Measurements from ENCODE around the gene LPA. TPM values are rescaled to one million over a fixed set of nuclear protein-coding genes. Genes with fewer than 3 reads are reported as not detected.
A peak's percentile ranks its signal among the peaks of the same experiment; 100 is the strongest.

The LPA gene
- total RNA-seq, 1 donor from 2014 or later: not detected

- peak; percentile 96 for TF ChIP-seq CTCF (IDR thresholded peaks at IDR 0.05; ENCODE audit: insufficient read depth, low read length, poor library complexity, severe bottlenecking)
Observed at GRCh38 chr6:160519603-160520042, 144.5 kb downstream of the LPA start.

GRCh38 chr6:160519133-160519532, 144.9 kb downstream of the LPA start:
- TF ChIP-seq CTCF (IDR thresholded peaks at IDR 0.05; ENCODE audit: insufficient read depth, low read length, poor library complexity, severe bottlenecking): no peak
- no peak overlapping the region for H3K4me3 ChIP-seq (ENCODE audit: low read depth, low read length)
- DNase-seq (ENCODE audit: low read depth): no peak
- H3K27me3 ChIP-seq (ENCODE audit: control insufficient read depth, insufficient read depth, low read length): no peaks in the 10 kb centered on the region
- H3K36me3 ChIP-seq (ENCODE audit: control insufficient read depth, insufficient read depth, low read length): no peaks in the 10 kb centered on the region

More at GRCh38 chr6:160519603-160520042, 144.5 kb downstream of the LPA start:
- H3K27me3 ChIP-seq (ENCODE audit: control insufficient read depth, insufficient read depth, low read length): no peaks in the 10 kb centered on the region
- H3K4me3 ChIP-seq (ENCODE audit: low read depth, low read length): peak overlapping the region; percentile 75
- DNase-seq (ENCODE audit: low read depth): no peak
- H3K36me3 ChIP-seq (ENCODE audit: control insufficient read depth, insufficient read depth, low read length): no peaks in the 10 kb centered on the region

GRCh38 chr6:160513836-160514235, 150.2 kb downstream of the LPA start:
- no peak for DNase-seq (ENCODE audit: low read depth)
- H3K27me3 ChIP-seq (ENCODE audit: control insufficient read depth, insufficient read depth, low read length): no peaks in the 10 kb centered on the region
- no peak for TF ChIP-seq CTCF (IDR thresholded peaks at IDR 0.05; ENCODE audit: insufficient read depth, low read length, poor library complexity, severe bottlenecking)
- H3K36me3 ChIP-seq (ENCODE audit: control insufficient read depth, insufficient read depth, low read length): no peaks in the 10 kb centered on the region
- H3K4me3 ChIP-seq (ENCODE audit: low read depth, low read length): no peak overlapping the region

- Histone ChIP-seq H3K4me3 (ENCODE audit: low read depth, low read length) (no peak overlapping the region), H3K27me3 (ENCODE audit: control insufficient read depth, insufficient read depth, low read length) (no peaks in the 10 kb centered on the region), H3K36me3 (ENCODE audit: control insufficient read depth, insufficient read depth, low read length) (no peaks in the 10 kb centered on the region)
- TF ChIP-seq CTCF (IDR thresholded peaks at IDR 0.05; ENCODE audit: insufficient read depth, low read length, poor library complexity, severe bottlenecking): no peak
- no peak for DNase-seq (ENCODE audit: low read depth)
Observed at GRCh38 chr6:160510976-160511617, 153.0 kb downstream of the LPA start.

- H3K27me3 ChIP-seq (ENCODE audit: control insufficient read depth, insufficient read depth, low read length): no peaks in the 10 kb centered on the region
- H3K36me3 ChIP-seq (ENCODE audit: control insufficient read depth, insufficient read depth, low read length): no peaks in the 10 kb centered on the region
- H3K4me3 ChIP-seq (ENCODE audit: low read depth, low read length): no peak overlapping the region
- no peak for DNase-seq (ENCODE audit: low read depth)
- TF ChIP-seq CTCF (IDR thresholded peaks at IDR 0.05; ENCODE audit: insufficient read depth, low read length, poor library complexity, severe bottlenecking): no peak
Observed at GRCh38 chr6:160510199-160510598, 153.9 kb downstream of the LPA start.

GRCh38 chr6:160509610-160510009, 154.5 kb downstream of the LPA start:
- no peak overlapping the region for H3K4me3 ChIP-seq (ENCODE audit: low read depth, low read length)
- no peaks in the 10 kb centered on the region for H3K27me3 ChIP-seq (ENCODE audit: control insufficient read depth, insufficient read depth, low read length)
- H3K36me3 ChIP-seq (ENCODE audit: control insufficient read depth, insufficient read depth, low read length): no peaks in the 10 kb centered on the region
- DNase-seq (ENCODE audit: low read depth): no peak
- no peak for TF ChIP-seq CTCF (IDR thresholded peaks at IDR 0.05; ENCODE audit: insufficient read depth, low read length, poor library complexity, severe bottlenecking)

Data from kidney epithelial cell (primary cell).